Mucosa of rectum (tissue), 2 donors: ENCODE results near the gene LHX6.

Source experiments
- H3K27ac ChIP-seq, 2 donors: one replicate each; pipeline ENCODE4 v1.7.0; 2013; ENCODE audit warnings: inconsistent platforms in 2 of 2, low read depth in 2 of 2, low read length in 2 of 2
- H3K27me3 ChIP-seq, 2 donors: one replicate each; pipeline ENCODE4 v1.7.0; 2013; ENCODE audit warnings: low read length in 2 of 2; ENCODE audit not compliant: control insufficient read depth in 2 of 2, insufficient read depth in 2 of 2
- H3K36me3 ChIP-seq, 2 donors: one replicate each; pipeline ENCODE4 v1.7.0; 2013; ENCODE audit warnings: low read length in 2 of 2; ENCODE audit not compliant: control insufficient read depth in 2 of 2, insufficient read depth in 2 of 2
- H3K4me1 ChIP-seq, 2 donors: one replicate each; pipeline ENCODE4 v1.7.0; 2013; ENCODE audit warnings: low read length in 2 of 2, mild to moderate bottlenecking in 1 of 2; ENCODE audit not compliant: control insufficient read depth in 2 of 2, insufficient read depth in 2 of 2
- H3K4me3 ChIP-seq, 2 donors: one replicate each; pipeline ENCODE4 v1.7.0; 2013; ENCODE audit warnings: low read length in 2 of 2
- H3K9ac ChIP-seq, 2 donors: one replicate each; pipeline ENCODE4 v1.7.0; 2013; ENCODE audit warnings: low read length in 2 of 2, low read depth in 1 of 2, mild to moderate bottlenecking in 1 of 2
- H3K9me3 ChIP-seq, 2 donors: one replicate each; pipeline ENCODE4 v1.7.0; 2013; ENCODE audit warnings: low read length in 2 of 2; ENCODE audit not compliant: control insufficient read depth in 2 of 2
- donor health status: healthy.
- donor health status: Normal muscosa, but diverticular disease.

Gene LHX6

DNA sequence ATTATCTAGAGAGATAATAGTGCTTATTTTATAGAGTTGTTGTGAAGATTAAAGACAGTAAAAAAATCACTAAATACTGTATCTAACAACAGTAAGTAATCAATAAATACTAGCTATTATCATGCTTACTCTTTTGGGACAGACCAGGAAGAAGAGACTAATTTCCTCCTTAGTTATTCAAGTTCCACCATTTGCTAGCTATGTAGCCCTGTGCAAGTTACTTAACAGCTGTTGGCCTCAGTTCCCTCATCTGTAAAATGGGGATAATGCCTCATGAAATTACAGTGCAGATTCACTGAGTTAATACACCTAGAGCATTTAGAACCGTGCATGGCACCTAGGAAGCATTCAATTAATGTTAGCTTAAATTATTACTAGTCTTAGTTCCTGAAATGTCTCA lies 33.3 kb upstream of the LHX6 start:
- no peak overlapping the region for H3K27ac ChIP-seq
- H3K9ac ChIP-seq, result no peak overlapping the region

DNA sequence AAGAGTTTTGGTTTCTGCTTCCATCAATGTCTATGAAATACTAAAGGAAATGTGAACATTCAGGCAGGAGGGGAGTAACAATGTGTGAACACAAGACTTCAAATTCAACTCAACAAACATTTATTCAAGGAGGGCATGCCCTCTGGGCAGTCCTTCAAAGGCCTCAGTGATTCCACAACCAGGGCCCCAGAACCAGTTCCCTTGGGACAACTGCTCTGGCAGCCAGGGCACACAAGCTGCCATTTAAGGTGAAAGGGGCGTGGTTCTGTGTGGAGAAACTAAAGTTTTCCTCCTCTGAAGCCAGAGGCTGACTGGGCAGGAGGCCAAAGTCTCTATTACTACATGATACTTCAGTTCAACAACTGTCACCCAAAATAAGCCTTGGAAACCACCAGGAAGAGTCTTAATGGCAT lies 32.7 kb upstream of the LHX6 start:
- H3K9me3 ChIP-seq, result no peaks in the 10 kb centered on the region
- no peaks in the 10 kb centered on the region for H3K27me3 ChIP-seq
- no peak overlapping the region for H3K9ac ChIP-seq
- peaks cover 20 to 26% of the 10 kb centered on the region in 2 donors for H3K4me1 ChIP-seq
- no peak overlapping the region for H3K4me3 ChIP-seq
- peaks cover 25 to 27% of the 10 kb centered on the region in 2 donors for H3K36me3 ChIP-seq
- no peak overlapping the region for H3K27ac ChIP-seq

More for the DNA sequence above, 33.3 kb upstream of the LHX6 start:
- Histone ChIP-seq H3K4me3 (no peak overlapping the region), H3K36me3 (peaks cover 25 to 27% of the 10 kb centered on the region in 2 donors), H3K27me3 (no peaks in the 10 kb centered on the region), H3K4me1 (peaks cover 20 to 26% of the 10 kb centered on the region in 2 donors), H3K9me3 (no peaks in the 10 kb centered on the region)

DNA sequence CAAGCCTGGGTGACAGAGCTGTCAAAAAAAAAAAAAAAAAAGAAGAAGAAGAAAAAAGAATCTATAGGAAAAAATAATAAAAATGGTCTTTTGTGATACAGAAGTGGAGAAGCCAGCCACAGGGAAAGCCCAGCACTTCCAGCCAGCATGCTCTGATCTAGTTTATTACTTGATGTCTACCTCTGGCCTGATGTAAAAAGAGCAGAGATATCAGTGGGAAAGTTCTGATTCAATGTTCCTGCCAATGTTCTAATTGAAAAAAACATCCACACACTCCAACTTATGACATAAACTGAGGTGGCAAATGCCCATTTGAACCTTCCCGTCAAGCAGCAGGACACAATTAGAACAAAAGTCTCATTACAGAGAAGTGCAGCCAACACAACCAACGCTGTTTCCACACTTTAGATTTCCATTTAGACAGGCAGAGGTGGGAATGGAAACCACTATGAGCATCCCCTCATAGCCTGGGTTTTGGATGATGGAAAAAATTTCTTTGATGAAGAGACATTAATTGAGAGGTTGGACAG lies 30.2 kb upstream of the LHX6 start:
- no peak overlapping the region for H3K9ac ChIP-seq
- H3K27ac ChIP-seq, result no peak overlapping the region
- H3K4me1 ChIP-seq, result peaks cover 13 to 17% of the 10 kb centered on the region in 2 donors
- H3K9me3 ChIP-seq, result no peaks in the 10 kb centered on the region
- peaks cover 35 to 40% of the 10 kb centered on the region in 2 donors for H3K36me3 ChIP-seq
- no peak overlapping the region for H3K4me3 ChIP-seq
- H3K27me3 ChIP-seq, result no peaks in the 10 kb centered on the region

- H3K36me3 ChIP-seq, result peaks cover 41 to 52% of the 10 kb centered on the region in 2 donors
- H3K9me3 ChIP-seq, result no peaks in the 10 kb centered on the region
- H3K4me3 ChIP-seq, result no peak overlapping the region
- no peaks in the 10 kb centered on the region for H3K4me1 ChIP-seq
- H3K27me3 ChIP-seq, result no peaks in the 10 kb centered on the region
- H3K9ac ChIP-seq, result no peak overlapping the region
- no peak overlapping the region for H3K27ac ChIP-seq
These were observed 27.4 kb upstream of the LHX6 start for GRCh38 chr9:122256206-122256605.

DNA sequence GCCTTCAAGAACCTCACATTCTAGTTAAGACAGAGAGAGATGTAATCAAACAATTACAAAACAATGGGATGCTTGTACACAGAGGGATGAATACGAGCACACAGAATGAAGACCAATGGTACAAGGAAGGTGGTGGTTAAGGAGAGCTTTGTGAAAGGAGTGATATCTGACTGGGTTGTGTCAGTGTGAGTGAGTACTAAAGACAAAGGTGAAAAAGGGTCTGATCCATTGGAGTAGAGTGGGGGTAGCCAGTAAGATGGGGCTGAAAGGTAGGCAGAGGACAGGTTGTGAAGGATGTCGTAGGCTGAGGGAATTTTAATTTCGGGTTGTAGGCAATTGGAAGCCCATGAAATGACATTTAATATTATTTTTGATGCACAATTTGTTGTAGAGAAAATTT lies 26.0 kb upstream of the LHX6 start:
- Histone ChIP-seq H3K4me1 (no peaks in the 10 kb centered on the region), H3K4me3 (no peak overlapping the region), H3K36me3 (peaks cover 39 to 46% of the 10 kb centered on the region in 2 donors), H3K27me3 (no peaks in the 10 kb centered on the region), H3K9ac (no peak overlapping the region), H3K9me3 (no peaks in the 10 kb centered on the region), H3K27ac (no peak overlapping the region)

GRCh38 chr9:122252796-122253195 lies 24.0 kb upstream of the LHX6 start:
- no peak overlapping the region for H3K9ac ChIP-seq
- H3K27me3 ChIP-seq, result no peaks in the 10 kb centered on the region
- H3K4me1 ChIP-seq, result no peaks in the 10 kb centered on the region
- no peak overlapping the region for H3K4me3 ChIP-seq
- H3K9me3 ChIP-seq, result no peaks in the 10 kb centered on the region
- no peak overlapping the region for H3K27ac ChIP-seq
- H3K36me3 ChIP-seq, result peaks cover 36 to 38% of the 10 kb centered on the region in 2 donors

DNA sequence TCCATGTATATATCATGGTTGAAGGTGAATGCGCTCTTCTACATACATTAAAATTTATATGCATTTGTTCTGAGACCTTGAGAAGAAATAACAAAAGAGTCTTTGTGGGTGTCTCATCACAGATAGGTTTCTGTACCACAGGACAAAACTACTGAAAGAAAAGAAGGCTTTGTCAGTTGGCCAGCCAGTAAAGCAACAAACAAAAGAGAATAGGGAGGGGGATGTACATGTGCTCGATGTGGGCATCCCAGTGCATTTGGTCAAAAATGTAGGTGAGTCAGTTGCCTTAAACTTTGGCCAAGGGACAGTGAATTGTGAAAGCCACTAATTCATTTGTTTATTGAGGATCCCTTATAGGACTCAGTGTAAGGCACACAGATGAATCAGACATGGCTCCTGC lies 22.6 kb upstream of the LHX6 start:
- H3K4me3 ChIP-seq, result no peak overlapping the region
- H3K9ac ChIP-seq, result no peak overlapping the region
- no peaks in the 10 kb centered on the region for H3K9me3 ChIP-seq
- H3K27ac ChIP-seq, result no peak overlapping the region
- peaks cover 40 to 47% of the 10 kb centered on the region in 2 donors for H3K36me3 ChIP-seq
- no peaks in the 10 kb centered on the region for H3K27me3 ChIP-seq
- H3K4me1 ChIP-seq, result no peaks in the 10 kb centered on the region

GRCh38 chr9:122248448-122248865 lies 19.7 kb upstream of the LHX6 start:
- H3K36me3 ChIP-seq, result peaks cover 47 to 50% of the 10 kb centered on the region in 2 donors
- no peaks in the 10 kb centered on the region for H3K4me1 ChIP-seq
- no peaks in the 10 kb centered on the region for H3K27me3 ChIP-seq
- H3K4me3 ChIP-seq, result no peak overlapping the region
- H3K27ac ChIP-seq, result no peak overlapping the region
- no peaks in the 10 kb centered on the region for H3K9me3 ChIP-seq
- H3K9ac ChIP-seq, result no peak overlapping the region

DNA sequence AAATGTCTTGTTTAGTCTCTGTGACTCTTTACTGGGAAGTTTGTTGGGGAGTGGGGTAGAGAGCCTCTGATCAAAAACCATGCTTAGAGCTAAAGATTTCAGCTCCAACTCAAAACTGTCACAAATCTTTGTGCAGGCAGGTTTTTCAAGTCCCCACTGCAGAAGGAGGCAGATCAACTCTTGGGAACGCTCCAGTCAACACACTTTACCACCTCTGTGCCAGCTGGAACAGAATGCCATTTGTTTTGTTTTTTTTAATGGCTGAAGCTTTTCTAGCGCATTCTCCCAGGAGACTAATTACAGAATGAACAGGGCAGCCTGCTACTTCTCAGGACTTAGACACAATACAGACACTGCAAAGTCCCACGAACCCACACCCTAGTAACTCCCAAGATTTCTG lies 17.9 kb upstream of the LHX6 start:
- H3K36me3 ChIP-seq, result peaks cover 53 to 57% of the 10 kb centered on the region in 2 donors
- H3K4me1 ChIP-seq, result no peaks in the 10 kb centered on the region
- no peaks in the 10 kb centered on the region for H3K9me3 ChIP-seq
- H3K27me3 ChIP-seq, result no peaks in the 10 kb centered on the region
- H3K9ac ChIP-seq, result no peak overlapping the region
- no peak overlapping the region for H3K27ac ChIP-seq
- H3K4me3 ChIP-seq, result no peak overlapping the region

DNA sequence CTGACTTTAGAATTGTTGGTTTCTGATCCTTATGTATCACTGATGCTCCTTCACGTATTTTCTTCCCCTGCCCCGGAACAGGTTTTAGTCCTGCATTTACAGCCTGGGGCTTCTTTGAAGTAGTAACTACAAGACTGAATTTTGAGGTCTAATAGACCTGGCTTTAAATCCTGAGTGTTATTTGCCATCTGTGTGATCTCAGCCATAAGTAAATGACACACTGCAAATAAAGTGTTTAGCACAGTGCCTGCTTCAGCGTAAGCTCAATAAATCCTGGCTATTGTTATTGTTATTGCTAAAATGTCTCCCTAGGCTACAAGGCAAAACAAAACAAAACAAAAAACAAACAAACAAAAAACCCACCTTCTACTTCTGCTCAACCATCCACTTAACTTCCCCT lies 15.6 kb upstream of the LHX6 start:
- peaks cover 57 to 58% of the 10 kb centered on the region in 2 donors for H3K36me3 ChIP-seq

DNA sequence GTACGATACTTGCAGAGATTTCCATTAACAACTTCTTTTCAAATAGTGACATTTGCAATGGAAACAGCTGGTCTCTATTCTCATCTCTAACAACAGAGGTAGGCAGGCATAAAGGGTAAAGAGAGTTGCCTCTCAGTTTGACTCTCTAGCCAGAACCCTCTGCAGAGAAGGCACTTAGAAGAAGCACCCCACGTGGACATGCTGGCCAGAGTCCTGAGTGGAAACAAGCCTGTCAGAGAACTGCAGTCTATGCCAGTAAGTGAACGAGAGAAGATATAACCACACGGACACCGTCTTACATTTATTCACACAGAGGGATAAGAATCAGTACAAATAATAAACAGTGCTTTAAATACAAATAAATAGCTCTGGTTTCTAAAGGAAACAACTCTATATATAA lies 11.0 kb upstream of the LHX6 start:
- Histone ChIP-seq H3K27ac (no peak overlapping the region), H3K9ac (no peak overlapping the region), H3K27me3 (no peaks in the 10 kb centered on the region), H3K9me3 (no peaks in the 10 kb centered on the region), H3K4me1 (no peaks in the 10 kb centered on the region), H3K4me3 (no peak overlapping the region), H3K36me3 (peaks cover 36 to 39% of the 10 kb centered on the region in 2 donors)

More for the DNA sequence above, 15.6 kb upstream of the LHX6 start:
- Histone ChIP-seq H3K27me3 (no peaks in the 10 kb centered on the region), H3K9ac (no peak overlapping the region), H3K9me3 (no peaks in the 10 kb centered on the region), H3K27ac (no peak overlapping the region), H3K4me3 (no peak overlapping the region), H3K4me1 (no peaks in the 10 kb centered on the region)
